Bronchial epithelial cell (primary cell): ENCODE data around the gene CDR2. TPM values are rescaled to one million over a fixed set of nuclear protein-coding genes. Genes with fewer than 3 reads are reported as not detected.

Experiments
- DNase-seq: peaks from one replicate; pipeline ENCODE4 v3.0.0-alpha.2; 2010; ENCODE audit warnings: low read depth
- FAIRE-seq: peaks from 2 replicates; lab custom pipeline; 2011; peaks lifted over from hg19 to GRCh38; lab: Jason Lieb, UNC
- H3K27me3 ChIP-seq: 2 replicates; pipeline ENCODE4 v1.5.1; 2011; ENCODE audit warnings: low read length; ENCODE audit not compliant: control insufficient read depth, insufficient read depth
- H3K36me3 ChIP-seq: 2 replicates; pipeline ENCODE4 v1.5.1; 2011; ENCODE audit warnings: low read length; ENCODE audit not compliant: control insufficient read depth, insufficient read depth
- H3K4me3 ChIP-seq: 2 replicates; pipeline ENCODE4 v1.5.1; 2011; ENCODE audit warnings: mild to moderate bottlenecking, low read depth, low read length, control low read depth
- CTCF ChIP-seq: IDR thresholded peaks from 2 replicates; pipeline ENCODE4 v1.5.1; 2011; ENCODE audit warnings: mild to moderate bottlenecking, moderate library complexity, low read length, control low read depth, inconsistent platforms; ENCODE audit not compliant: insufficient read depth, severe bottlenecking
- total RNA-seq: library from RNA; depleted of rRNA; stranded (reverse); fragments of >200 nt; gene quantifications from 2 replicates; pipeline ENCODE4 v1.2.1, GENCODE V29; 2014

The CDR2 gene
- total RNA-seq, 1 donor from 2014 or later, result 25.3 TPM

GRCh38 chr16:22300427-22301071, 73.9 kb downstream of the CDR2 start:
- Histone ChIP-seq H3K27me3 (no peaks in the 10 kb centered on the region), H3K4me3 (no peak overlapping the region), H3K36me3 (peaks cover 16% of the 10 kb centered on the region)
- DNase-seq (peak; percentile 44), FAIRE-seq (no peak)
- peak; percentile 88 for TF ChIP-seq CTCF

- Histone ChIP-seq H3K27me3 (no peaks in the 10 kb centered on the region), H3K4me3 (no peak overlapping the region), H3K36me3 (peaks cover 6% of the 10 kb centered on the region)
- TF ChIP-seq CTCF, result no peak
- no peak for FAIRE-seq
- DNase-seq, result no peak
Measured at GRCh38 chr16:22299036-22299435, 75.4 kb downstream of the CDR2 start.

GRCh38 chr16:22297871-22298733, 76.3 kb downstream of the CDR2 start:
- Histone ChIP-seq H3K4me3 (peak overlapping the region; percentile 74), H3K27me3 (no peaks in the 10 kb centered on the region), H3K36me3 (peaks cover 5% of the 10 kb centered on the region)
- FAIRE-seq (no peak), DNase-seq (peak; percentile 93)
- TF ChIP-seq CTCF, result no peak

- DNase-seq (peak; percentile 87), FAIRE-seq (no peak)
- Histone ChIP-seq H3K36me3 (peaks cover 2% of the 10 kb centered on the region), H3K27me3 (no peaks in the 10 kb centered on the region), H3K4me3 (peak within 1 kb of the TSS; percentile 74)
- peak; percentile 90 for TF ChIP-seq CTCF
Measured at GRCh38 chr16:22297114-22297870, 77.1 kb downstream of the CDR2 start, which contains the start of gene POLR3E. POLR3E (plus strand) TSS chr16:22297409; CDS start chr16:22302969, 5,560 bp downstream.

- H3K27me3 ChIP-seq, result no peaks in the 10 kb centered on the region
- peak; percentile 25 for DNase-seq
- TF ChIP-seq CTCF, result no peak
- no peaks in the 10 kb centered on the region for H3K36me3 ChIP-seq
- peak overlapping the region; percentile 59 for H3K4me3 ChIP-seq
- FAIRE-seq, result no peak
Measured at GRCh38 chr16:22296225-22297113, 78.0 kb downstream of the CDR2 start.
